HG02981 (cell line): ENCODE measurements around the gene UTP3.
"Not testable (repeated sequence)": the region's sequence is repeated elsewhere in the genome, so short reads cannot be mapped to it uniquely, and the experiment has no call there.

ENCODE experiments used
- ATAC-seq: cut with Tn5 transposase; IDR thresholded peaks from one replicate; pipeline ENCODE4 v1.9.1; 2021; ENCODE audit warnings: mild to moderate bottlenecking, moderate library complexity; ENCODE audit not compliant: unreplicated experiment

UTP3 gene

GRCh38 chr4:70682142-70682541 is 6.2 kb upstream of the UTP3 start:
- ATAC-seq = not testable (repeated sequence)

GRCh38 chr4:70687392-70687791 is 940 bp upstream of the UTP3 start:
- no peak for ATAC-seq

GRCh38 chr4:70688795-70689231 is 481 bp downstream of the UTP3 start:
- ATAC-seq = peak; percentile 1

DNA sequence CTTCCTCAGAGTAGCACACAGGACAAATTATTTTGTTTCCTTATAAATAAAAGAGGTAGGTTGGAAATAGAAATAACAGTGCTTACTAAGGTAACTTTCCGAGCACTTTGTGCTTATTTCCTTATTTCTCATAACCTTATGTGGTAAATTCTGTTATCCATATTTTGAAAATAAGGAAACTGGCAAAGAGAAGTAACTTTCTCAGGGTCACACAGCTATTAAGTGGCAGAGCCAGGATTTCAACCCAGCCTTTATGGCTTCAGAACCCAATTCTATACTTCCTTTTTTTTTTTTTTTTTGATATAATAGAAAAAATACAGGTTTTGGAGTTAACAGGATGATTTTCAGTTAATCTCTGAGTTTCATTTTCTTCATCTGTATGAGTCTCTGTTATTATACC is 3.3 kb downstream of the UTP3 start:
- ATAC-seq = no peak

DNA sequence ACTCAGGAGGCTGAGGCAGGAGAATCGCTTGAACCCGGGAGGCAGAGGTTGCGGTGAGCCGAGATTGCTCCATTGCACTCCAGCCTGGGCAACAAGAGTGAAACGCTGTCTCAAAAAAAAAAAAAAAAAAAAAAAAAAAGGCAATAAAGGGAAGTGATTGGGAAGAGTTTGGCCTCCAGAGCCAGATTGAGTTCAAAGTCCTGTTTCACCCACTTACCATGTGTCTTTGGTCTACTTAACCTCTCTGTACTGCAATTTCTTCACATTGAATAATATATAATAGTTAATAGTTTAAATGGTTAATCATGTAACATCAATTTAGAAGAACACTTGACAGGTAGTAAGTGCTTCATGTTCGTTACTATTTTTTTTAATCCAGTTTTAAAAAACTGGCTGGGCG is 6.3 kb downstream of the UTP3 start:
- ATAC-seq = not testable (repeated sequence)

GRCh38 chr4:70698435-70698834 is 10.1 kb downstream of the UTP3 start:
- not testable (repeated sequence) for ATAC-seq

DNA sequence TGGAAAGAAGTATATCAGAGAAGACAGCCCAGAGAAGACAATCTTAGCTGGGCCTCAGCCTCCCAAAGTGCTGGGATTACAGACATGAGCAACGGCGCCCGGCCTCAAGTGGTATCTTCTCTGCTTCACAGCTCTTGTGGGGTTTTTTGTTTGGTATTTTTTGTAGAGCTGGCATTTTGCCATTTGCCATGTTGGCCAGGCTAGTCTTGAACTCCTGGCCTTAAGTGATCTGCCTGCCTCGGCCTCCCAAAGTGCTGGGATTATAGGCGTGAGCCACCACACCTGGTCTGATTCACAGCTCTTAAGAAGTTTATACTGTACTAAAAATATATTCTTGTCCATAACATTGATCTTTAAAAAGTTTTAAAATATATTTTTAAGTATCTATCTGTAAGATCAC is 12.4 kb downstream of the UTP3 start:
- ATAC-seq = no peak

- no peak for ATAC-seq
Measured at GRCh38 chr4:70701271-70701670, 12.9 kb downstream of the UTP3 start.

- not testable (repeated sequence) for ATAC-seq
Measured at GRCh38 chr4:70702592-70702991, 14.3 kb downstream of the UTP3 start.

GRCh38 chr4:70703619-70704214 is 15.4 kb downstream of the UTP3 start:
- no peak for ATAC-seq

- peak; percentile 59 for ATAC-seq
Measured at GRCh38 chr4:70704215-70704930, 16.0 kb downstream of the UTP3 start.

DNA sequence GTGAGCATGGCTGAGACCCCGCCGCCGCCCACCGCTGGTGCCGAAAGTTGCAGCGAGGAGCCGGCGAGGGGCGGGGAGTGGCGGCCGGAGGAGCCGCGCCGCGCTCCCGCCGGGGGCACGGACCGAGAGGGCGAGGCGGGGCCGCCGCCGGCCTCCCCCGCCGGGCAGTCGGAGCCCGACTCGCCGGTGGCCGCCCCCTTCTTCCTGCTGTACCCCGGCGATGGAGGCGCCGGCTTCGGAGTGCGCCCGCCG is 16.5 kb downstream of the UTP3 start:
- peak; percentile 33 for ATAC-seq

DNA sequence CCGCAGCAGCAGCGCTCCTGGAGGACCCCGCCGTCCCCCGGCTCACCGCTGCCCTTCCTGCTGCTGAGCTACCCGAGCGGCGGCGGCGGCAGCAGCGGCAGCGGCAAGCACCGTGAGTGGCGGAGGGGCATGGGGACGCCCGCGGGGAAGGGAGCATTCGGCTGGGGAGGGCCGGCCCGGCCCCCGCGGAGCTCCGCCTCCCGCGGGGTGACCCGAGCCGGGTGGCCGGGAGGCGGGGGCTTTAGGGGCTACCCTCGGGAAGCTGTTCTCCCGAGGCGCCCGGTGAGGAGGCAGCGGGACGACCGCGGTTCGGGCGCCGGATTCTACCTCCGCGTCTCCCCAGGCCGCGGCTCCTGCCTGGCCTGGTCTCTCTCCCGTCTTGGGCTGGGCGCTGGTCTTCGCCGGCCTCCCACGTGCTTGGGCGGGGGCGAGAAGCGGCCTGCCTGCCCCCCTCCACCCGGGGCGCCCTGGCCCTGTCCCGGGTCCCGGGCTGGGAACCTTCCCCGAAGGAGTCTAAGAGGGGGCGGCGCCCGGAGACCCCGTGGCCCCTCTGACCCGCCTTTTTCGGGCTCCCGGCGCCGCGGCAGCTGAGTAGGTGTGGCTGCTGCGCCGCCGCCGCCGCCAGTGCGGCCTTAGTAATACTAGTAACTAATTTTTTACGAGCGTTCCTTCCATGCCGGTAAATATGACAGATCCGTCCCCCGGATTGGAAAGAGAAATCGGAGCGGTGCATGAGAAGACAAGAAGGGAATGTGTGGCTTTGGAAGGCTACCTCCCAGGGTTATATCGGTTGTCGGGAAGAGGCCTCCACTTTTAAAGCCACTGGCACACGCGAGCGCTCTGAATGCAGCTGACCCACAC is 17.1 kb downstream of the UTP3 start:
- peak; percentile 50 for ATAC-seq

GRCh38 chr4:70706044-70706461 is 17.7 kb downstream of the UTP3 start:
- no peak for ATAC-seq

DNA sequence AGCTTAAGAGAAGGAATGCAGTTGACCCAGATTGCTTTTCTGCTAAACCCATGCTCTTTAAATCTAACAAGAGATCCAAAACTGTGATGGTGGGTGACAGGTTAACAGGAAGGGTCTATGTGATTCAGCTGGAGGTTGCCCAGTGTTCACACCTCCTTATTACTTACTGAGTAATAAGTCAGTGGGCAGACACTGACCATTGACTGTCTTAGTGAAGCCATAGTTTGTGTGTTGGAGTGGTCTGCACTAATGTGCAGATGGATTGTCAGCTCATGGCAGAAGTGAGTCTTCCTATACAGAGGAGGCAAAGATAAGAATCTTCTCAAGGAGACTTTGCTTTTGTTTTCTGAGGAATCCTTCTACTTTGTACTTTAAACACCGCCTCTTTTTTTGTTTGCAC is 18.2 kb downstream of the UTP3 start:
- ATAC-seq = no peak

DNA sequence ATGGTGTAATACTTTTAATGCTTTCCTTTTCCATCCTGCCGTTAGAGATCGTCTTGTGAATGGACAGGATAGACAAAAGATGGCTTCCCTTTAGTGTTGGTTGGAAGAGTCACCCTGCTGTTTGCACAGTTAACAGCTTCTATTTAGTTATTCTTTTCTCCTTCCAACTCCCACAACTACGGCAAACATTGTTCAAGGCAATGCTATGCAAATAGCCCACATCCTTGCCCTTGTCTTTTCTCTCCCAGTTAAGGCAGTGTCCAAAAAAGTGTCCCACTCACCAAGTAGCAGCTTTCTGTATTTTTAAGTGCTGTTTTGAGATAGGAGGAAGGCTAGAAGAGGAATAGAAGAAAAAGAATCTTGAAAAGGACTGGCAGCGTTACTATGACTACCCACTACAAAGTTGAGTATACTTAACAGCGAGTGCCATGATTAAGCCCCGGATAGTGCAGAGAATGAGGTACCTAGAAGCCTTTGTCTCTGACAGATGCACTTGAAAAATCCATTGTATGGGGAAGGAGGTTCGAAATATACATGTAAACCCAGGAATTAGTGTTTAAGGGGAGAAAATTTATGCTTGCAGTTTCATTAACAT is 21.4 kb downstream of the UTP3 start:
- ATAC-seq = no peak

GRCh38 chr4:70711599-70711998 is 23.3 kb downstream of the UTP3 start:
- ATAC-seq = no peak

DNA sequence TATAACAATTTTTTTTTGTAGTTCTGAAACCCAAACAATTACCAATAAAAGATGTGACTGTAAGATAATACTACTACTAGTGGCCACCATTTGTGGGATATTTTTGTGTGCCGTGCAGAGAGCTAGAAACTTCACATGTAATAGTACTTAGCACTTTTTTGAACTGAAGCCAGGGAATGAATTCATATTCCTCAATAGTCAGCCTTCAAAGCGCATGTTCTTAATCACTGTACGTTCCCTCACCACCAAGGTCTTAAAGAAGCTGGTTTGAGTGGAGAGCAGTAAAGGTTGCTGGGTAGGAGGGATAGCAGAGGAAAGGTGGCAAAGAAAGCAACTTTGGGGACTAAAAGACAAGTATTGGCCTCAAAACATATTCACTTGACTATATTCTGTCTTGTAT is 23.8 kb downstream of the UTP3 start:
- ATAC-seq = no peak

GRCh38 chr4:70712604-70713452 is 24.5 kb downstream of the UTP3 start:
- ATAC-seq = no peak

DNA sequence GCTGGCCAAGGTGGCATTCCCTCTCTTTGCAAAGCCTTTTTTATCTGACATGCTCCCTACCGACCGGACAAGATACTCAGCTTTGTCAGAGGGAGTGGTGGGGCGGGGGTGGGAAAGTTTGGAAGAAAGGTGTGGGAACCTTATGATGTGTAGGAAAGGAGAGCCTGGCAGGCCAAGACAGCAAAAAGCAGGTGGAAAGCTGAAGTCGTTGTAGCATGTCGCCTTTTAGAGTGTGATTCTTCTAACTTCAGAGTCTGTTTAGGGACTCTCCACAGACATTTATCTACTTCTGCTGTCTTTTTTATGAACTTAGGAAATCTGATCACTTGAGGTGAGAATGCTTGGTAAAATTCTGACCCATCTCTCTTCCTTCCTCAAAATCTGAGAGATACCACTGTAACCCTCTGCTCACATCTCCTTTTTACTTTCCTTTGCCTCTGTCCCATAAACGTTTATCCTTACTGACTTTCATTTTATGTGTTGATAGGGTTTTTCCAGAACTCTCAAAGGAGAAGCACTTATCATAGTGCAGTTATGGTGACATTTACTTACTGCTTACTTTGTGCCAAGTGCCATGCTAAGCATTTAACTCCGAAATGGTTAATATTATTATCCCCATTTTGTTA is 25.2 kb downstream of the UTP3 start:
- ATAC-seq = peak; percentile 37
